GM19035 (cell line): ENCODE results near the gene CDC37L1.
"Not testable (repeated sequence)": the region's sequence is repeated elsewhere in the genome, so short reads cannot be mapped to it uniquely, and the experiment has no call there.

Experiments
- ATAC-seq: cut with Tn5 transposase; IDR thresholded peaks from one replicate; pipeline ENCODE4 v1.9.1; 2021; ENCODE audit not compliant: unreplicated experiment

The CDC37L1 gene

GRCh38 chr9:4679268-4680172, at the start of gene CDC37L1:
TSS of gene CDC37L1 (plus strand) at chr9:4679569. CDS start at chr9:4679768, 199 bp downstream.
- peak; percentile 93 for ATAC-seq

- ATAC-seq: no peak
Observed at GRCh38 chr9:4630836-4631235, 48.5 kb upstream of the CDC37L1 start.

GRCh38 chr9:4638968-4639367, 40.4 kb upstream of the CDC37L1 start:
- no peak for ATAC-seq

GRCh38 chr9:4639420-4639819, 39.9 kb upstream of the CDC37L1 start:
- ATAC-seq: no peak

GRCh38 chr9:4640027-4640426, 39.3 kb upstream of the CDC37L1 start:
- ATAC-seq: no peak

GRCh38 chr9:4642351-4642750, 37.0 kb upstream of the CDC37L1 start:
- no peak for ATAC-seq

GRCh38 chr9:4654084-4654483, 25.3 kb upstream of the CDC37L1 start:
- ATAC-seq: no peak

GRCh38 chr9:4654538-4654937, 24.8 kb upstream of the CDC37L1 start:
- no peak for ATAC-seq

GRCh38 chr9:4656196-4656595, 23.2 kb upstream of the CDC37L1 start:
- ATAC-seq: not testable (repeated sequence)

- no peak for ATAC-seq
Observed at GRCh38 chr9:4656621-4657020, 22.7 kb upstream of the CDC37L1 start.

- ATAC-seq: no peak
Observed at GRCh38 chr9:4657426-4658159, 21.8 kb upstream of the CDC37L1 start.

- not testable (repeated sequence) for ATAC-seq
Observed at GRCh38 chr9:4660665-4661064, 18.7 kb upstream of the CDC37L1 start.

GRCh38 chr9:4661165-4661564, 18.2 kb upstream of the CDC37L1 start:
- ATAC-seq: no peak

GRCh38 chr9:4661611-4662010, 17.8 kb upstream of the CDC37L1 start:
- no peak for ATAC-seq

- peak; percentile 87 for ATAC-seq
Observed at GRCh38 chr9:4662108-4662988, 17.0 kb upstream of the CDC37L1 start, which contains the start of gene PLPP6. TSS of gene PLPP6 (plus strand) at chr9:4662294. CDS start at chr9:4662376, 82 bp downstream.

- ATAC-seq: no peak
Observed at GRCh38 chr9:4662989-4663792, 16.2 kb upstream of the CDC37L1 start.

GRCh38 chr9:4663956-4664355, 15.4 kb upstream of the CDC37L1 start:
- no peak for ATAC-seq

- ATAC-seq: no peak
Observed at GRCh38 chr9:4665357-4665756, 14.0 kb upstream of the CDC37L1 start.

- no peak for ATAC-seq
Observed at GRCh38 chr9:4666042-4666699, 13.2 kb upstream of the CDC37L1 start, which contains the start of gene SPATA6L. TSS of gene SPATA6L (minus strand) at chr9:4666480. CDS start at chr9:4666250, 230 bp downstream.
